AG04450 (cell line): ENCODE measurements around the gene GLRX2. TPM values are rescaled to one million over a fixed set of nuclear protein-coding genes. Genes with fewer than 3 reads are reported as not detected.

Experiments
- CTCF ChIA-PET: fragments of 300-600, 350-600 bp; formaldehyde crosslinking; extraction: SDS; loops from one replicate; lab custom pipeline; 2022; ENCODE audit warnings: antibody characterized with exemption, inconsistent platforms; lab: Charles Lee
- POLR2A ChIA-PET: fragments of 350-600 bp; formaldehyde crosslinking; extraction: SDS; loops from one replicate; lab custom pipeline; 2021; ENCODE audit warnings: antibody characterized with exemption, inconsistent platforms; lab: Yijun Ruan, JAX
- DNase-seq: peaks from one replicate; pipeline ENCODE4 v3.0.0-alpha.2; 2011; ENCODE audit warnings: low read depth, low spot score
- H3K27ac ChIP-seq: one replicate; pipeline ENCODE4 v1.5.1; 2012; ENCODE audit warnings: low read depth, low read length, control low read depth
- H3K27me3 ChIP-seq: one replicate; pipeline ENCODE4 v1.6.0; 2012; ENCODE audit warnings: low read length; ENCODE audit not compliant: control insufficient read depth, insufficient read depth
- H3K4me3 ChIP-seq: 2 replicates; pipeline ENCODE4 v1.5.1; 2011; ENCODE audit warnings: mild to moderate bottlenecking, low read depth, low read length, control low read depth
- H3K9me3 ChIP-seq: 2 replicates; pipeline ENCODE4 v1.5.1; 2012; ENCODE audit warnings: low read length; ENCODE audit not compliant: control insufficient read depth, insufficient read depth
- polyA plus RNA-seq: library from polyadenylated mRNA; depleted of rRNA; stranded (reverse); fragments of >200 nt; gene quantifications from 2 replicates; pipeline ENCODE4 v1.2.3, GENCODE V29; 2011
- TF ChIP-seq, protein P1 (sequence below): IDR thresholded peaks from 2 replicates; pipeline ENCODE4 v1.5.1; 2011; ENCODE audit warnings: low read depth, low read length, control low read depth, inconsistent platforms

The GLRX2 gene
- polyA plus RNA-seq, 1 experiment = 33.5 TPM

DNA sequence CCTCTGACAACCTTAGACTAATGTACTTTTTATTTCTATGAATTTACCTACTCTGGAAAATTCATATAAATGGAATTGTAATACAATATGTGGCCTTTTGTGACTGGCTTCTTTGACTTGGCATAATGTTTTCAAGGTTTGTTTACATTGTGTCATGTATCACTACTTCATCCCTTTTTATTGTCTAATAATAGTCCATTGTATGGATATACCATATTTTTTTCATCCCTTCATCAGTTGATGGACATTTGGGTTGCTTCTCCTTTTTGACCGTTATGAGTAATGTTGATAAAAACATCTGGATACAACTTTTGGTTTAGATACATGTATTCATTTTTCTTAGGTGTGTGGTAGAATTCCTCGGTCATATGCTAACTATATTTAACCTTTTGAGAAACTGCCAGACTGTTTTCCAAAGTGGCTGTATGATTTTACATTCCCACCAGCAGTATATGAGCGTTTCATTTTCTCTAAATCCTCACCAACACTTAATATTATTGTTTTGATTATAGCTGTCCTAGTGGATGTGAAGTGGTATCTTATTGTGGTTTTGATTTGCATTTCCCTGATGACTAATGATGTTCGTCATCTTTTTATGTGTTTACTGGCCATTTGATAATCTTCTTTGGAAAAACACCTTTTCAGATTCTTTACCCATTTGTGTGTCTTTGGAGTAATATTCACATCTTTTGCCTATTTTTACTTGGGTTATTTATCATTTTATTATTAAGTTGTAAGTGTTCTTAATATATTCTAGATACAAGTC is 42.3 kb downstream of the GLRX2 start:
- no peak overlapping the region for H3K4me3 ChIP-seq
- no peaks in the 10 kb centered on the region for H3K27me3 ChIP-seq
- H3K27ac ChIP-seq = no peak overlapping the region
- peaks cover 4% of the 10 kb centered on the region; the same call in 1 of the 2 replicates for H3K9me3 ChIP-seq
- no peak for DNase-seq
- TF ChIP-seq, protein P1, sequence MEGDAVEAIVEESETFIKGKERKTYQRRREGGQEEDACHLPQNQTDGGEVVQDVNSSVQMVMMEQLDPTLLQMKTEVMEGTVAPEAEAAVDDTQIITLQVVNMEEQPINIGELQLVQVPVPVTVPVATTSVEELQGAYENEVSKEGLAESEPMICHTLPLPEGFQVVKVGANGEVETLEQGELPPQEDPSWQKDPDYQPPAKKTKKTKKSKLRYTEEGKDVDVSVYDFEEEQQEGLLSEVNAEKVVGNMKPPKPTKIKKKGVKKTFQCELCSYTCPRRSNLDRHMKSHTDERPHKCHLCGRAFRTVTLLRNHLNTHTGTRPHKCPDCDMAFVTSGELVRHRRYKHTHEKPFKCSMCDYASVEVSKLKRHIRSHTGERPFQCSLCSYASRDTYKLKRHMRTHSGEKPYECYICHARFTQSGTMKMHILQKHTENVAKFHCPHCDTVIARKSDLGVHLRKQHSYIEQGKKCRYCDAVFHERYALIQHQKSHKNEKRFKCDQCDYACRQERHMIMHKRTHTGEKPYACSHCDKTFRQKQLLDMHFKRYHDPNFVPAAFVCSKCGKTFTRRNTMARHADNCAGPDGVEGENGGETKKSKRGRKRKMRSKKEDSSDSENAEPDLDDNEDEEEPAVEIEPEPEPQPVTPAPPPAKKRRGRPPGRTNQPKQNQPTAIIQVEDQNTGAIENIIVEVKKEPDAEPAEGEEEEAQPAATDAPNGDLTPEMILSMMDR = no peak
- POLR2A ChIA-PET = no interaction called here
- CTCF ChIA-PET = no interaction called here

DNA sequence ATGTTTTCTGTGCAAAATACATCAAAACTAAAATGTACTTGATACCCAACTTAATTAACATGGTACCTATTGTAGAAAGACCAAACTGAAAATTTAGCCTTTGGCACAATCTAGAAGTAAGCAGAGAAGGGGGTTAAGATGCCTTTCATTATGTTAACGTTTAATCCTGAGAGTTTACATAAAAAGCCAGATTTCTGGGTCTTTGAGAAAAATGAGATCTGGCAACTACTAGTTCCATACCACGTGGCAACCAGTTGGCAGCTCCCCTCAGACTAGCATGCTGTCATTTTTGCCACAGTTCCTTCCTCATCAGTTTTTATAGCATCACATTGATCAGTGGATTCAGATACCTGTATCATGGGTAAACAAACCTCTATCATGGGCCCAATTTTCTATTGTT is 44.3 kb downstream of the GLRX2 start:
- H3K9me3 ChIP-seq = peaks cover 4% of the 10 kb centered on the region; the same call in 1 of the 2 replicates
- H3K4me3 ChIP-seq = peak overlapping the region; percentile 95
- POLR2A ChIA-PET = no interaction called here
- CTCF ChIA-PET = interaction anchor here (1.1 kb wide), 1 partner anchor 9 kb away, joined by 5 read pairs; no protein-coding TSS in a partner anchor
- H3K27me3 ChIP-seq = no peaks in the 10 kb centered on the region
- H3K27ac ChIP-seq = no peak overlapping the region
- no peak for DNase-seq
- TF ChIP-seq, protein P1 = no peak

DNA sequence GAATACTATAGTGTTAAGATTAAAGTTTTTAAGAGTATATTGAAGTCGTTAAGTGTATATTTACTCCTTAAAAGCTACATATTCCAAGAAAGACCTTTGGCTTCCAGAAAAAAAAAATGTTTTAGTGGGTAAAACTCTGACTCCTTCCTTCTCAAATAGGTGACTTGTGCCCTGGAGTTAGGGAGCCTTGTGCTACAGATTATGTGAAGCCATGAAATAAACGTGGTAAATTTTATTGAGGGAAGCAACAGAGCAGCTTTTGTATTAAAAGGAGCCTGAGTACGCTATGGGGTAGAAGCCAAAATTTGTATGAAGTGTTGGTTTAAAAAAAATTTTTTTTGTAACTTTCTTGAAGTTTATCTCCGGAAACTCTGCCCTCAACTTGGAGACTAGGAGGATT is 44.8 kb downstream of the GLRX2 start:
- no peak for DNase-seq
- CTCF ChIA-PET = interaction anchor here (0.6 to 1.1 kb wide), 2 partner anchors 9 to 61 kb away, joined by 3 to 5 read pairs; no protein-coding TSS in a partner anchor
- Histone ChIP-seq H3K4me3 (peak overlapping the region; percentile 95), H3K9me3 (peaks cover 4% of the 10 kb centered on the region; the same call in 1 of the 2 replicates), H3K27me3 (no peaks in the 10 kb centered on the region), H3K27ac (no peak overlapping the region)
- TF ChIP-seq, protein P1 = no peak
- POLR2A ChIA-PET = no interaction called here

DNA sequence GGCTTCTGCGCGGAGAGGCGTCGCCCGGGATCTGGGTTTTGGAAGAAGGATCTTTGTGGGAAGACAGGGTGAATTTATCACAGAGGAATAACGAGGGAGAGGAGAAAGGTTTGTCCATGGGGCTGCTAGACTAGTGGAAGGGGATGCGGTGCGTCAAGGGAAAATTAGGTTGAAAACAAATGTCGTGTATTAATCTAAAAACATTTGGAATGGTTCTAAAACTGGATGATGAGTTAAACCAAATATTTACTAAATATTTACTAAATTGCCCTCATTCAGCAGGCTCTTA is 45.2 kb downstream of the GLRX2 start:
- TF ChIP-seq, protein P1 = no peak
- CTCF ChIA-PET = interaction anchor here (0.6 to 1.1 kb wide), 2 partner anchors 10 to 61 kb away, joined by 3 to 5 read pairs; no protein-coding TSS in a partner anchor
- no peaks in the 10 kb centered on the region for H3K27me3 ChIP-seq
- peaks cover 4% of the 10 kb centered on the region; the same call in 1 of the 2 replicates for H3K9me3 ChIP-seq
- H3K27ac ChIP-seq = peak overlapping the region; percentile 99
- POLR2A ChIA-PET = no interaction called here
- H3K4me3 ChIP-seq = peak overlapping the region; percentile 95
- DNase-seq = no peak
